Peyer's patch (tissue), 4 donors: ENCODE measurements around the gene ZNF638.

Source experiments
- CTCF ChIP-seq, 6 experiments: fragments of 450-650 bp in 4 of 6; fragments of 200-600 bp in 2 of 6; sonication (generic) in 1 of 6; IDR thresholded peaks; one replicate each; pipeline ENCODE4 v1.5.1; 2017 to 2019; ENCODE audit warnings: antibody characterized with exemption in 6 of 6, mild to moderate bottlenecking in 3 of 6, moderate library complexity in 1 of 6
- POLR2A ChIP-seq, 2 donors: fragments of 450-650 bp; IDR thresholded peaks; one replicate each; pipeline ENCODE4 v1.5.1; 2017; ENCODE audit warnings: antibody characterized with exemption in 2 of 2, mild to moderate bottlenecking in 2 of 2, moderate library complexity in 2 of 2

DNA sequence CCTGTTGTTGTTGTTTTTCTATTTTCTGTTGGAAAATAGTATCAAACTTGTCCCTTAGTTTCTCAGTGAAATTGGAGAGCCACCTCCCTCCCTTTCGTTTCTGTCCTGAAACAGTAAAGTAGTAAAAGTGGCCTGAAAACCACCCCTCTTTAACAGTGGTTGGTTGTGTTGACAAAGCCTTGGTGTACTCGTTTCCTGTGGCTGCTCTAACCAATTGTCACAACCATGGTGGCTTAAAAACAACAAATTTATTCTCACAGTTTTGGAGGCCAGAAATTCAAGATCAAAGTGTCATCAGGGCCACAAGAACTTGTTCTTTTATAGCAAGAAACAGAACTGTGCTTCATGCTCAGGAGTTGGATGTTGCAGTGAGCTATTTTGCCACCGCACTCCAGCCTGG, 117.8 kb downstream of the ZNF638 start:
- no peak for TF ChIP-seq CTCF (IDR thresholded peaks at IDR 0.05)
- no peak for TF ChIP-seq POLR2A (IDR thresholded peaks at IDR 0.05)
